HepG2 (cell line): ENCODE data around the gene GHRH. TPM values are rescaled to one million over a fixed set of nuclear protein-coding genes. Genes with fewer than 3 reads are reported as not detected.

Experiments used
- AHDC1 ChIP-seq: sonication (generic); formaldehyde crosslinking; IDR thresholded peaks from 2 replicates; pipeline ENCODE4 v1.5.1; 2020; ENCODE audit warnings: mild to moderate bottlenecking, missing genetic modification reagents, borderline replicate concordance
- ATF3 ChIP-seq: sonication (generic); formaldehyde crosslinking; IDR thresholded peaks from 2 replicates; pipeline ENCODE4 v1.4.0; 2020; ENCODE audit warnings: missing genetic modification reagents
- CHD2 ChIP-seq: IDR thresholded peaks from 2 replicates; pipeline ENCODE4 v1.6.1; 2011; ENCODE audit warnings: low read depth, low read length, improper control_type of control experiment
- CREB3 ChIP-seq: sonication (generic); formaldehyde crosslinking; IDR thresholded peaks from 2 replicates; pipeline ENCODE4 v1.5.0; 2020; ENCODE audit warnings: missing genetic modification reagents
- E2F1 ChIP-seq: sonication (generic); formaldehyde crosslinking; IDR thresholded peaks from 2 replicates; pipeline ENCODE4 v1.5.0; 2020; ENCODE audit warnings: missing genetic modification reagents
- E2F2 ChIP-seq: sonication (generic); formaldehyde crosslinking; IDR thresholded peaks from 2 replicates; pipeline ENCODE4 v1.4.0; 2020; ENCODE audit warnings: missing genetic modification reagents, borderline replicate concordance
- GABPB1 ChIP-seq: IDR thresholded peaks from 2 replicates; pipeline ENCODE4 v1.6.1; 2016; ENCODE audit warnings: mild to moderate bottlenecking, missing genetic modification reagents, moderate library complexity, missing compliant biosample characterization
- JUN ChIP-seq: sonication (generic); formaldehyde crosslinking; IDR thresholded peaks from 2 replicates; pipeline ENCODE4 v1.4.0; 2020; ENCODE audit warnings: mild to moderate bottlenecking, missing genetic modification reagents
- MAFF ChIP-seq: IDR thresholded peaks from 2 replicates; pipeline ENCODE4 v1.6.1; 2011; ENCODE audit warnings: low read depth, low read length, improper control_type of control experiment
- MED1 ChIP-seq: sonication (generic); formaldehyde crosslinking; IDR thresholded peaks from 2 replicates; pipeline ENCODE4 v1.4.0; 2020; ENCODE audit warnings: missing genetic modification reagents
- SMAD3 ChIP-seq: sonication (generic); formaldehyde crosslinking; IDR thresholded peaks from 2 replicates; pipeline ENCODE4 v1.4.0; 2020; ENCODE audit warnings: missing genetic modification reagents
- ZBTB42 ChIP-seq: sonication (generic); formaldehyde crosslinking; IDR thresholded peaks from 2 replicates; pipeline ENCODE4 v1.5.0; 2020; ENCODE audit warnings: mild to moderate bottlenecking, missing genetic modification reagents
- ZKSCAN8 ChIP-seq: IDR thresholded peaks from 2 replicates; pipeline ENCODE4 v1.6.1; 2016; ENCODE audit warnings: borderline replicate concordance, missing genetic modification reagents, missing compliant biosample characterization
- ZNF138 ChIP-seq: sonication (generic); formaldehyde crosslinking; IDR thresholded peaks from 2 replicates; pipeline ENCODE4 v1.5.0; 2020; ENCODE audit warnings: mild to moderate bottlenecking, low read depth, missing genetic modification reagents
- ZNF329 ChIP-seq: sonication (generic); formaldehyde crosslinking; IDR thresholded peaks from 2 replicates; pipeline ENCODE4 v1.9.0; 2021; ENCODE audit warnings: low read depth, mild to moderate bottlenecking, missing genetic modification reagents
- ZNF333 ChIP-seq: sonication (generic); formaldehyde crosslinking; IDR thresholded peaks from 2 replicates; pipeline ENCODE4 v1.4.0; 2020; ENCODE audit warnings: mild to moderate bottlenecking, missing genetic modification reagents, borderline replicate concordance
- ZNF414 ChIP-seq: sonication (generic); formaldehyde crosslinking; IDR thresholded peaks from 2 replicates; pipeline ENCODE4 v1.5.0; 2020; ENCODE audit warnings: missing genetic modification reagents
- ZNF619 ChIP-seq: sonication (generic); formaldehyde crosslinking; IDR thresholded peaks from 2 replicates; pipeline ENCODE4 v1.4.0; 2020; ENCODE audit warnings: mild to moderate bottlenecking, missing genetic modification reagents
- ZNF746 ChIP-seq: sonication (generic); formaldehyde crosslinking; IDR thresholded peaks from 2 replicates; pipeline ENCODE4 v1.8.0; 2022; ENCODE audit warnings: mild to moderate bottlenecking, missing genetic modification reagents
- ZNF792 ChIP-seq: IDR thresholded peaks from 2 replicates; pipeline ENCODE4 v1.6.1; 2016
- polyA plus RNA-seq, 8 experiments: library from polyadenylated mRNA; depleted of rRNA in 3 of 8; stranded (reverse) in 7 of 8; unstranded in 1 of 8; fragments of >200 nt; fragmentation: Illumina TruSeq in 4 of 8; extraction: Trizol in 4 of 8; gene quantifications; 2 replicates each; pipeline versions ENCODE4 v1.2.1 to v1.2.3, GENCODE V29; 2011 to 2016; ENCODE audit warnings: low read depth in 4 of 8, missing spikeins in 1 of 8, mixed read lengths in 1 of 8; ENCODE audit not compliant: insufficient read depth in 1 of 8
- total RNA-seq, 5 experiments: library from RNA; depleted of rRNA; stranded (reverse); fragments of >200 nt; fragmentation: Illumina TruSeq; extraction: Trizol; gene quantifications; 2 replicates each; pipeline ENCODE4 v1.2.3, GENCODE V29; 2016; ENCODE audit warnings: low read depth in 1 of 5

Gene GHRH
- total and polyA plus RNA-seq, 2 of the 13 experiments (the other 11 are each of a cell fraction or from before 2014, with no cell fraction given) = not detected

- TF ChIP-seq GABPB1 (peak; percentile 54), AHDC1 (CRISPR knock-in tag) (peak; percentile 58), ZNF792 (no peak), JUN (CRISPR knock-in tag) (no peak; the same call in 1 of the 2 replicates), CHD2 (no peak), ZBTB42 (CRISPR knock-in tag) (peak; percentile 14; the same call in 1 of the 2 replicates), ZNF138 (no peak), CREB3 (CRISPR knock-in tag) (no peak), ZNF414 (peak; percentile 92), MED1 (CRISPR knock-in tag) (peak; percentile 88), ATF3 (no peak), ZNF333 (CRISPR knock-in tag) (no peak; the same call in 1 of the 2 replicates), ZNF746 (CRISPR knock-in tag) (no peak), ZKSCAN8 (CRISPR knock-in tag) (peak; percentile 91), E2F1 (CRISPR knock-in tag) (no peak; the same call in 1 of the 2 replicates), SMAD3 (CRISPR knock-in tag) (peak; percentile 96), E2F2 (CRISPR knock-in tag) (no peak), MAFF (0 out of 2 replicates have a peak, but pooled peaks have one; percentile 34), ZNF619 (CRISPR knock-in tag) (no peak), ZNF329 (CRISPR knock-in tag) (no peak; the same call in 1 of the 2 replicates)
Observed at GRCh38 chr20:37285664-37286374, 24.2 kb upstream of the GHRH start (continued).
